ENCODE results near the gene ZNF267.
A peak's percentile ranks its signal among the peaks of the same experiment; 100 is the strongest.
"Not testable (repeated sequence)": the region's sequence is repeated elsewhere in the genome, so short reads cannot be mapped to it uniquely, and the experiment has no call there.

ZNF267 gene

DNA sequence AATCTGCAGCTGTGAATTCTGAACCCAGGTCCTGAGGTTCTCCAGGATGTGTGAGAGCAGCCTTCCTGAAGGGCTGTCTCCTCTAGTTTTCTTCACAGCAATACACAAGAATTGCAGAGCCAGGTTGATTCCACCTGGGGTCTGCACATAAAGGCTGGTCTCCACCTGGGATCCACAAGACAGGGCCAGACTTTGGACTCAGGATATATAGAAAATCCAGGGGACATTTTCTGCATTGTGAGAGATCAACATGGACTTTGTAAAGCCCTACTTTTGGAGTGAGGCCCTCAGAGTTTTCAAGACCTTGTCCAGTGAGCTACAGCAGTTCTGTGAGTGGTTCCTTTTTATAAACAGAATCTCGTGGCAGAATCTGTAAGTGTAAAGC, 6.3 kb downstream of the ZNF267 start:
- no peak for DNase-seq

DNA sequence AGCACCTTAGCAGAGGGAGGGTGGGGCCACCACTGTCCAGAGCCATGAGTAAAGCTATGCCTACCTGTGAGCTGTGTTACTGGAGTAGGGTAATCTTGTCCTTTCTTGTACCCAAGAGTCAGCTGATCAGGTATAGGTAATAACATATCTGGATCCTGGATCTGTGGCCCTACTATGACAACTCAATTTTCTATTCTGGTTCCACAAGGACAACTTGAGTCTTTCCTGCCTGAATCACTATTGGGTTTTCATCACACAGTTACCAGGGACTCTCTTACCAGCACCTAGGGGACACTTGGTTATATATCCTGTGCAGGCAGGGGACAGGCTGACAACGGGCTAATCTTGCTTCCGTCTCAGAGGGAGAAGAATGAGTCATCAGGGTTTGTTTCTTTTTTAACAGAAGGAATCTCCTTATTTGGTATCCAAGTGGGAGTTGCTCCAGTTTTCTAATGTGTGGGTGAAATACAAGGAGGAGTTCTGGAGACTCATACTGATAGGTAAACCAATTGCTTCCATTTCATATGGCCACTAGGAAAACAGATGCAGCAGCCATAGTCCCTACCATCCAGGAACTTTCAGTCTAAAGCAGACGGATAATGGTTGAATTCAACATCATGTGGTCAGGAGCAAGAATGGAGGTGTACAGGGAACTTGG, 6.8 kb downstream of the ZNF267 start:
- DNase-seq, result peak; percentile 55 to 59

DNA sequence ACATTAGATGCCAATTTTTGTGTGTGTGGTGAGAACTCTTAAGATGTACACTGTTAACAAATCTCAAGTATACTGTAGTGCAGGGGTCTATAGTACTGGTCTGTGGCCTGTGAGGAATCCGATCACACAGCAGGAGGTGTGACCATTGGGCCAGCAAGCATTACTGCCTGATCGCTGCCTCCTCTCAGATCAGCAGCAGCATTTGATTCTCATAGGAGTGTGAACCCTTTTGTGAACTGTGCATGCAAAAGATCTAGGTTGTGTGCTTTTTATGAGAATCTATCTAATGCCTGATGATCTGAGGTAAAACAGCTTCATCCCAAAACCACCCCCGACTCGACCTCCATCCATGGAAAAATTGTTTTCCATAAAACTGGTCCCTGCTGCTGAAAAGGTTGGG, 12.6 kb downstream of the ZNF267 start:
- DNase-seq, result no peak

DNA sequence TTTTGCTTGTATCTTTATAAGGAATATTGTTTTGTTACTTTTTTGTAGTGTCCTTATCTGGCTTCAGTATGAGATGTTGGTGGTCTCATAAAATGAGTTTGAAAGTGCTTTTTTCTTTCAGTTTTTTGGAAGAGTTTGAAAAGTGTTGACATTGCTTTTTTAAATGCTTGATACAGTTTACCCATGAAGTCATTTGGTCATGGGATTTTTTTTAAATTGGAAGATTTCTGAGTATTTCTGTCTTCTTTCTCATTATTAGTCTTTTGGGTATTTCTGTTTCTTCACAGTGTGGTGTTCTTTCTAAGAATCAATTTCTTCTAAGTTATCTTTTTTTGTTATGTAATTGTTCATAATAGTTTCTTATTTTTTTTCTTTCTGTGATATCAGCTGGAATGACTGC, 15.1 kb downstream of the ZNF267 start:
- no peak for DNase-seq

- DNase-seq, result not testable (repeated sequence)
Measured at GRCh38 chr16:31892111-31892510, 18.5 kb downstream of the ZNF267 start.

DNA sequence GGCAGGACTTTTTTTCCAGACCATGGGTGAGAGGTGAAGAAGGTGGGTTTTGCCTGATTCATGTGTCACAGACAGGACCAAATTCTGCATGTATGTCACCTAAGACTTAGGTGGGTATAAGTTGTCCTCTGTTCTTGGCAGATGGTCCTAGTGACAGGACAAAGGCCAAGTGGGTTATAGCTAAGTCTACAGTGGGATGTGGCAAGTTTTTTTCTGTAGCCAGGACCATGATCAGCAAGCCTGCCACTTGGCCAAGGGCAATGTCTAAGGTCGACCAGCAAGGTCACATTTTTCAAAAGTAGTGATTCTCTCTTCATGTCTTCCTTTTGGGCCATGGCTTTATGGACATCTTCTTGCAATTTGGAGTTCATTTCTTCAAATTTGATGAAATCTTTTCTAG, 20.2 kb downstream of the ZNF267 start:
- no peak for DNase-seq

GRCh38 chr16:31897283-31897682, 23.7 kb downstream of the ZNF267 start:
- no peak for DNase-seq

DNA sequence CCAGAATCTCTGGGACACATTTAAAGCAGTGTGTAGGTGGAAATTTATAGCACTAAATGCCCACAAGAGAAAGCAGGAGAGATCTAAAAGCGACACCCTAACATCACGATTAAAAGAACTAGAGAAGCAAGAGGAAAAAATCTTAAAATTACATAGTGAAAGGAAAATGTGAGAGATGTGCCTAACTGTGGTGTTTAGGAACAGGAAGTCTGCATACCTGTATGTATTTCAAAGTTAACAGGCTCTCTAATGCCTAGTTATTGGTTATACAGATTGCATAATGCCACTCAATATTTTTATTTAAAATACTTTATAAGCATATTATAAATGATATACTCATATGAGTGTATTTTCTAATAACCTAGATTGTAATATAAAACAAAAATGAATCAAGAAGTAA, 25.9 kb downstream of the ZNF267 start:
- no peak for DNase-seq

- DNase-seq, result not testable (repeated sequence)
Measured at GRCh38 chr16:31904571-31904970, 31.0 kb downstream of the ZNF267 start.

GRCh38 chr16:31913668-31914067, 40.1 kb downstream of the ZNF267 start:
- DNase-seq, result no peak

- no peak for DNase-seq
Measured at GRCh38 chr16:31916056-31916488, 42.5 kb downstream of the ZNF267 start.

DNA sequence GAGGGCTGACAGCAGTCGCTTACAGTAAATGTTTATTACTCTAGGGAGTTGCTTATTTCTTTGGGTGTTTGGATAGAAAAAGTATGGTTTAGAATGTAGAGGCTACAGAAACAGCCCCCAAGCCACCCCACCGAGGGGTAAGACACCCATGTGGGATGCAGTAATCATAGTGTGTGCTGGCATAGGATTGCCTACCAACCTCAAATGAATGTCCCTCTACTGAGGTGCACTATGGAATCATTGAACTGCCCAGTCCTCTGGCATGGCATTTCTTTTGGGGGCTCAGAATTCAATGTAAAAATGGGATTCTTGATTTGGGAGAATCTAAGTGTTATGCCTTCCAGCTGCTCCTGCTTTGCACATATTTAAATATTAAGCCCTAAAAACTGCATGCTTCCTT, 46.8 kb downstream of the ZNF267 start:
- DNase-seq, result no peak

- DNase-seq, result not testable (repeated sequence)
Measured at GRCh38 chr16:31951806-31952205, 78.2 kb downstream of the ZNF267 start.

GRCh38 chr16:31952206-31952605, 78.6 kb downstream of the ZNF267 start:
- peak in 1 of 2 donors; percentile 35 for DNase-seq

- DNase-seq, result peak; percentile 35 to 39
Measured at GRCh38 chr16:31956221-31956620, 82.6 kb downstream of the ZNF267 start.

DNA sequence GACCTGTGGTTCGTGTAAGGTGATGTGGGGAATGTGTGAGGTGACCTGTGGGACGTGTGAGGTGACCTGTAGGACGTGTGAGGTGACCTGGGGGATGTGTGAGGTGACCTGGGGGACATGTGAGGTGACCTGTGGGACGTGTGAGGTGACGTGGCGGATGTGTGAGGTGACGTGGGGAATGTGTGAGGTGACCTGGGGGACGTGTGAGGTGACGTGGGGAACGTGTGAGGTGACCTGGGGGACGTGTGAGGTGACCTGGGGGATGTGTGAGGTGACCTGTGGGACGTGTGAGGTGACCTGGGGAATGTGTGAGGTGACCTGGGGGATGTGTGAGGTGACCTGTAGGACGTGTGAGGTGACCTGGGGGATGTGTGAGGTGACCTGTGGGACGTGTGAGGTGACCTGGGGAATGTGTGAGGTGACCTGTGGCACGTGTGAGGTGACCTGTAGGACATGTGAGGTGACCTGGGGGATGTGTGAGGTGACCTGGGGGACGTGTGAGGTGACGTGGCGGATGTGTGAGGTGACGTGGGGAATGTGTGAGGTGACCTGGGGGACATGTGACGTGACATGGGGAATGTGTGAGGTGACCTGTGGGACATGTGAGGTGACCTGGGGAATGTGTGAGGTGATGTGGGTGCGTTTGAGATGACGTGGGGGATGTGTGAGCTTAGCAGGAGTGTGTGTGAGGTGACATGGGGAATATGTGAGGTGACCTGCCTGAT, 86.7 kb downstream of the ZNF267 start:
- not testable (repeated sequence) for DNase-seq

Measured in CD4-positive, alpha-beta T cell treated with Interleukin-1 beta for 1 hour (primary cell).